HG02970 (cell line): ENCODE measurements around the gene FBXL17.

Source experiments
- ATAC-seq: cut with Tn5 transposase; IDR thresholded peaks from one replicate; pipeline ENCODE4 v1.9.1; 2021; ENCODE audit warnings: mild to moderate bottlenecking, moderate library complexity, moderate number of reproducible peaks; ENCODE audit not compliant: unreplicated experiment, low FRiP score

FBXL17 gene

DNA sequence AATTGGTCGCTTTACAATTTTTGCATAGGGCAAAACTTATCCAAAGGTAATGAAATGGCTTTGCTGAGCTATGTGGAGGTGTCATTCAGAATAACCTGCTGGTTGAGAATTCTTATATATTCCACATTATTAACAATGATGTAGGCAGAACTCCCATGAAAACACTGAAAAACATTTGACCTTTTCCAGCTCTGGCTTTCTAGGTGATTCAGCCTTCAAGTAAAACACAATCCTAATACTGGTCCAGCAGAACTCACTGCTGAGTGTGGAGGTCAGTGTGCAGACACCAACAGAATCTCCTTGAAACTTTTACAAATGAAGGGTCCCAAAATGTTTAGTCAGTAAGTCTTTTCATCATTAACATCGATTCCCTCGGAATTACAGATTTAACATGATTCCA is 549.2 kb downstream of the FBXL17 start:
- ATAC-seq: no peak

DNA sequence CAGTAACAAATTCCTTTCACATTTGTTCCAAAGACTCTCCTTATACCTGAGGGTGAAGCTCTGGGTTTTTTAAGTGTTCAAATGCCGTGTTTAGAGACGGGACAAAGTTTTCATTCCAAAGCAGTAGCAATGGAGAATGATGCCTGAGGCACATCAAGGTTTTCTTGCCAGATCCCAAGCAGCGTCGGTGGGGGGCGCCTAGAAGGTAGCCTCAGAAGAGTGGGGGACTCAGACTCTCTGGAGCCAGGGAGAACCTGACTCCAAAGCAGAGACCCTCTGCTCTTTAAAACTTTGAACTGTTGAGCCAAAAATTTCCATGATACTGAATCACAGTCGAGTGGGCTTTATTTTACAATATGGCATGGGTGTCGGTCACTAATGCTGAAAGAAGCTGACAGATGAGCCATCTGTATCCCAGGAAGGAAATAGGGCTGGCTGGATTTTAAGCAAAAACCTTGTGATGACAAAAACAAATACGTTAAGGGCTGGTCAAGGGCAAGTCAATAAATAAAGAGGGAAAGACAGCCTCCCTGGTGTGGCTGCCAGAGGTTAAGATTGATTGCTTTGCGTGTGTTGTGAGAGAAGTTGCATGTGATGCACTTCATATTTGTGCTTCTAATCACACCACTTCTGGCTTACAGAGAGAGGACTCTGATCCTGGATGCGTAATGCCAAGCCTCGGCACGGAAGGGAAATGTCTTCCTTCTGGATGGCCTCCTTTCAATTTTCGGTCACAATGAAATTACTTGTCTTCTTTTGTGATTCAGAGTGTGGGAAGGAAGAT is 550.1 kb downstream of the FBXL17 start:
- ATAC-seq: no peak

DNA sequence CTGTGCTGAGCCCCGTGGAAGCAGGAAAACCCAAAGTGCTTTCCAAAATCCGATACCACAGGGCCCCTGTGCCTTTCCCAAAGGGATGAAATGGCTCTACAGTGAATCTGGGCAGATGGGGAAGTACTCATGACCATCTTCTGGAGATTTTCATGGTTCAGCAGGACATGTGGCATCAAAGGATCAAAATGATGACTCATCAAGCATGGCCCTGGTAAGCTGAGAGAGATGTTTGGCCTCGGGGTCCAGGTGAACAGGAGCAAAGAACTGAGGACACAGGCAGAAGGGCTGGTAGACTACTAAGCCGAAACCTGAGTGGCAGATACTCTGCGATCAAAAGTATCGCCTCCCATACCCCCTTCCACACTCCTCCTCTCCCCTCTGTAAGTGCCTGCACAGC is 551.1 kb downstream of the FBXL17 start:
- ATAC-seq: no peak

DNA sequence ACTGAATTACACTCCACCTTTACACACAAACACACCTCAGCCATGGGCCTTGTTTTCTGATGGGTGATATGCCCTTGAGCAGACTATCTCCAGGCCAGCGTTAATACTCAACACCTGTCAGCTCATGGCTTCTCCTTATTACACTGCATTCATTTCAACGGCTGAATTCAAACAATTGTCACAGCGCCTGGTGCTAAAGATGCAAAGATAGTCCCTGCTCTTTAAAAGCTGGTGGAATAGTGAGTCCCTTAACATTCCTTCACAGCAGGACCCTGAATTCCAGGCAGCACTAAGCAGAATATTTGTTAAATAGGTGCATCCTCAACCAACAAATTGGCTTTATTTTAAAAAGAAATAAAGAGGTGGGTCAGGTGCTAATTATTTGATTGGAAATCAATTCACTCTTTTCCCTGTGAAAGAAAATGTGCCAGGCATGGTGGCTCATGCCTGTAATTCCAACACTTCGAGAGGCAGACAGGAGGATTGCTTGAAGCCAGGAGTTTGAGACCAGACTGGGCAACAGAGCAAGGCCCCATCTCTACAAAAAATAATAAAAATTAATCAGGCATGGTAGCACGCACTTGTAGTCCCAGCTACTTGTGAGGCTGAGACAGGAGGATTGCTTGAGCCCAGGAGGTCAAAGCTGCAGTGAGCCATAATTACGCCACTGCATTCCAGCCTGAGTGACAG is 555.4 kb downstream of the FBXL17 start:
- no peak for ATAC-seq

DNA sequence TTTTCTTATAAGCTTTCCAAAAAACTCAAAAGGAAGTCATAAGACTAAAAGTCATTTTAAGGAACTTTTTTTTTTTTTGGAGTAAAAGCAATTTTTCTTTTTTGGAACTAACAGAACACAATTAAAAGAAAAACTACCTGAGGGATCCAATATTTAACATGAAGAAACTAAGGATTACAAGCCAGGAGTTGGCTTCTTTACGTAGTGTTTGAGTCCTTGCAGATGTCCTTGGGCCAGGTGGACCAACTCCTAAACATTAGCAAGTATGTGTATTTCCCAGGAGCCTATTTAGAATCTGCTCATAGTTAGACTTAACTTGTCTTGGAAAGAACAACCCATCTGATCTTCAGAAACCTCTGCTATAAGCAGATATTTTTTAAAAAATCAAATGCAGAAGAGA is 557.1 kb downstream of the FBXL17 start:
- no peak for ATAC-seq

DNA sequence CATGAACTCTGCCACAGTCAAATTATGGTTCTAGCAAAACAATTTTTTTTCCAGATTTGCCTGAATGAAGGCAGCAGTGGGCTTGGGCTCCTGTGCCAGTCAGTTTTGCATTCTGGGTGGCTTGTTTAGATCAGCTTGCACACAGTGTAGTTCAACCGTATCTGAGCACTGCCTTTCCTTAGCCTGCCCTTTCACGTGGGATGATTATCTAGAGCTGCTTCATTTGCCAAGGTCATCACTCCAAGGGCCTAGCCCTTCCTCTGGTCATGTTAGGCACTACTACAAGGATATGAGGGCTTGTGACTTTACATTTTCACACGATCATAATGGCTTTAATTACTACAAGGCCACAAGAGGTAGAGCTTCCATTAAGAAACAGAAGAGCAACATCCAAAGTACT is 560.6 kb downstream of the FBXL17 start:
- ATAC-seq: no peak

DNA sequence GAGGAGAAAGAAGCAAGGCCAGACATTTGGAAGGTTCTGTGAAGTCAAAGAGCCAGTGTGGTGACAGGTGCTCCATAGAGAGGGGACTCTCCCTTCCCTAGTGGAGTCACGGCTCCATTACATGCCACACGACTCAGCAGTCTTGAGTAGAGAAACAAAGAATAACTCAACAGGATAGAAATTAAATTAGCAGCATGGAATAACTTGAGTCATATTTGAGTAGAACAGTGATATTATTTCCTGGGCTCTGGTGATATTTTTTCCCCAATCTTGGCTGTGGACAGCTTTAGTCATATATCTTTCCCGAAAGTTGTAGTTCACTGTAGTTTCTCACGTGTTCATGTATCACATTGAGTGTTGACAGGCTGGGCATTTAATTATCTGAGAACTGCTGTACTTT is 561.5 kb downstream of the FBXL17 start:
- no peak for ATAC-seq

DNA sequence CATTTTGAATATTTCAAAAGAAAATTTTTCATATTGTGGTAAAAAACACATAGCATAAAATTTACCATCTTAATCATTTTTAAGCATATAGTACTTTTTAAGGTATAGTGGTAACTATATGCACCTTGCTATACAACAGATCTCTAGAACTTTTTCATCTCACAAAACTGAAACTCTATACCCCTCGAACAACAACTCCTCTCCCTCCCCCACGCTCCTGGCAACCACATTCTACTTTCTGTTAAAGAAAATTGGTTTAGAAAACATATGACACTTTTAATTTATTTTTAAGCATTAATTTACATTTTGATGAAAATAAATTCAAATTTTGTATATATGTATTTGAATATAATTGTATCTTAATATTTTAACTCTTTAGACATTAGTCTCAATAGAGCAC is 563.9 kb downstream of the FBXL17 start:
- no peak for ATAC-seq

DNA sequence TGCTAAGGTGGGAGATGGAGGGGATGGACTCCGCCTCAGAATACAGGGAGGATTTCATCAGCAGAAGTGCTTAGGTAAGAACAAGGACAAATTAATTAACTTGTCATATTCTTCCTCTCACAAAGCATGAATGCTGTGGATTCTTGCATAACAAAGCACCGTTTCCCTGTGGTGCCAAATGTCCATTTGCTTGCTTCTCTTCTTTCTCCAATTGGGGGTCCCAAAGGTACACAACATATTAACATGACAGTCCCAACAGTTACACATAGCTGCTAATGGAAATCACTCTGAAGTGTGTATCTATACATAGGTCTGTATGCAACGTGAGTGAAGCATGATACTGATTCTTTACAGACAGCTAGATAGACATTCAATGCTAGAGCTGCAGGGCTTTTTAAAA is 564.5 kb downstream of the FBXL17 start:
- ATAC-seq: no peak

DNA sequence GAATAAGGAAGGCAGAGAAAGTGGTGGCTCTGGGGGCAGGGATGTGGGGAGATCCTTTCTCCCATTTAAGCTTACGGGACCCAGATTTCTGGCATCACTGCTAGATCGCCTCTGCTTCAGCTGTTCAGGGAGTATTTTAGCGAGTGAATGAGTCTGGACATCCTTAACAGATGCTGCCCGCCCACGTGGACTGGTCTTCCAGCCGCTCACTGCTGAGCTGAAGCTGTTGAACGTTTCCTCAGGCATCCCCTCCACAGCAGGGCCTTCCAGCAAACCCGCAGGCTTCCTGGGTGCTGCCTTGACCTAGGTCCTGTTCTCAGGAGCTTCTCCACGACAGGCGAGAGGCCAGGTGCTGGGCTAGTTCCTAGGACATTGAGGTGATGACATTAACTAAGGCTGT is 566.8 kb downstream of the FBXL17 start:
- no peak for ATAC-seq

DNA sequence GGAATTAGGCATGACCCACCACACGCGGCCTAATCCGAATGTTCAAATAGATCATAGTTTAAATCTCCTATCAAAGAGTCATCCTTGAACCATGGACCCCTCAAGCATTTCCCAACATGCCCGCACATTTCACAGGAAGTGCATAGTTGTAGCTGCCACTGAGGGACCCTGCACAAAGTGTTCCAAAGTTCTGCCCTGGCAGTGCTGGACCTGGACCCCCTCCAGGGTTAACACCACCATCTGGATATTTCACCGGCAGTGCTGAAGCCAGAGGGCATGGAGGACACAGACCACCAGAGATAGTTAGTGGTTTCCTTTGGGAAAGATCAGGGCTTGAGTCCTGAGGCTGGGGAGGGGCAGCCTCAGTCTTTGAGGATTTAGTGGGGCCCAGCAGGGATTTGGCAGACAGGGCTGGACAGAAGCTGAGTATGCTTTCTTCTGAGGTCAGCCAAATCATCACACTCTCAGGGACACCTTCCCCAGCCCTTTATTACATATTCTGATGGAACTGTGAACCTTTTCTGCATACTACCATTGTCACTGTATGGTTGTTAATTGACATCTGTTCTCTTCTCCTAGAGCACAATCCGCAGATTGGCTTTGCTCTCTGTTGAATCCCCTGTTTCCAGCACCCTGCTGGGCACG is 567.6 kb downstream of the FBXL17 start:
- no peak for ATAC-seq

DNA sequence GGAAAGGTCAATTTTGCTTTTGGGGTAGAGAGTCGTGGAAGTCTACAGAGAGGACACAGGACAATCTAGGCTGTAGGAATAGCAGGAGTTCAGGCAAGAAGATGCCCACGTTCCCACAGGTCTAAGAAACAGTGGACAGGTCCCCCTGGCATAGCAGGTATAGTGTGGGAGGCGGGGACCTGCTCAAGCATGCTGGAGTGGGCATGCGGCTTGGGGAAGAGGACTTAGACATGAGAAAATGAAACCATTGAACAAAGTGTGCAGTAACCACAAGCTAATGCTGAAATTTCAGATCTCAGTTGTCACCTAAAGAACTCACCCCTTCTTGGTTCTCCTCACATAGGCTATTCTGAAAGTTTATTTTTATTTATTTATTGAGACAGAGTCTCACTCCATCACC is 568.3 kb downstream of the FBXL17 start:
- no peak for ATAC-seq

DNA sequence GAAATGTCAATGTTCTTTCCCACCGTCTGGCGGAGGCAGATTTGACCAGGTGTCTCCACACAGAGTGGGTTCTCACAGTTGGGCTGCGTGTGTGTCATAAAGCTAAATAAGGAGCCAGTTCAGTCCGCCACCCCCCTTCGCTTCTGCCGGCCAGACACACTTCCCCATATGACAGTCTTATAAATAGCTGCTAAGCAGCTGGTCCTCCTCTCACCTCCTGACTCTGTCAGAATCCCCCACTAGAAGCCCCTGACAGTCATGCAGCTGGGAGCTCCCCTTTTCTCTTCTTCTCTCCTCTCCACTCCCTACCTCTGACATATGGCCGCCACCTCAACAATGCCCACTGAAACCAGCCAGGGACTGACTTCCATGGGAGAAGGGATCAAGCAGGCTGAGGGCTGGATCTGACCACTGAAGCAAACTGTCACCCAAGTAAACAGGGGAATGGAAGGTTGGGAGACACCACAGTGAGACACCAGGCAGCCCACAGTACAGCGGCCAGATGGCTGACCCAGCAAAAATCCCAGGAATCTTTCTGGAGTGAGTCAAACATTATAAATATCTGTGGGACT is 569.2 kb downstream of the FBXL17 start:
- no peak for ATAC-seq

DNA sequence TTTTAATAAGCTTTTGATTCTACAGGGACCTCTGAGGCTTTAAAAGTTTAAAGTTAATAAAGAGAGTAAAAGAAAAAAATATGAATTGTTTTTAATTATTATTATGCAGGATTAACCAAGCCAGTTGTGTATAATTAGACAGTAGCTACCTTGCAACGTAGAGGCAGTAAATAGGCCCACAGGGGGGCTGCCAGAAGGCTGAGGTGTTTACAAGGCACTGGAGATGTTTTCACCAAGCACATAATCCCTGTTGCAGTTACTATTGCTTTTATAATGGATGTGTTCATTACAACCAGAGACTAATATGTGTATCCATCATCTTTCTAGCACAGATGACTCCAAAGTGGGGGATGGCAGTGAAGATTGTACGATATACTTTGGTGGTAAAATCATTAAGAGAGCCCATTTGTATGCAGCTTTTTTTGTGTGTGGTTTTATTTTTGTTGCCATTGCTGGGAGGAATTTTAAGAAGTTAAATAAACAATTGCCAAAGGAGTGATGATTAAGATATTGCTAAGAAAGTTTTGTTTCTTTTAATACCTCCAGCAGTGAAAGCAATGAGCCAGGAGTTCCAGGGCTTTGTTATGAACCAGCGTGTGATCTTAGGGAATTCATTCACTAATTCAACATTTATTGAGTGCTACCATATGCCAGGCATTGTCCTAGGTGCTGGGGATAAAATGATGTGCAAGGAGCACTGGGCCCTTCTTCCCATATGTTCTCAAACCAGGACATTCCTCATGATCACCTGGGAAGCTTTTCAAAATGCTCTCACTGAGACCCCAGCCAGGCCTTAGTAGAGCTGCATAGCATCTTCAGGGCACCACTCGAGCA is 572.5 kb downstream of the FBXL17 start:
- ATAC-seq: no peak
